M059J (cell line): ENCODE measurements around the gene FOXRED1. TPM values are rescaled to one million over a fixed set of nuclear protein-coding genes. Genes with fewer than 3 reads are reported as not detected.
A peak's percentile ranks its signal among the peaks of the same experiment; 100 is the strongest.
"Not testable (repeated sequence)": the region's sequence is repeated elsewhere in the genome, so short reads cannot be mapped to it uniquely, and the experiment has no call there.

Experiments
- DNase-seq: peaks from one replicate; pipeline ENCODE4 v3.0.0-alpha.2; 2012; ENCODE audit warnings: low read depth
- total RNA-seq: library from RNA; depleted of rRNA; stranded (reverse); fragments of >200 nt; shearing (Covaris generic); gene quantifications from 2 replicates; pipeline ENCODE4 v1.2.3, GENCODE V29; 2014

Gene FOXRED1
- total RNA-seq, 1 experiment from 2014 or later = 37.6 TPM

DNA sequence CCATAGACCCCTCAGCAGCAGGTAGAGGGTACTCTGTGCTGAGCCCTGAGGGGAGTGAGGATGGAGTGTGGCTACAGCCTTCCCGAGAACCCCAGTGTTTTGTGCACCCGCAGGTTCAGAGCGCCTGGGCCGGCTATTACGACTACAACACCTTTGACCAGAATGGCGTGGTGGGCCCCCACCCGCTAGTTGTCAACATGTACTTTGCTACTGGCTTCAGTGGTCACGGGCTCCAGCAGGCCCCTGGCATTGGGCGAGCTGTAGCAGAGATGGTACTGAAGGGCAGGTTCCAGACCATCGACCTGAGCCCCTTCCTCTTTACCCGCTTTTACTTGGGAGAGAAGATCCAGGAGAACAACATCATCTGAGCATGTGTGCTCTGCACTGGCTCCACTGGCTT, 8.4 kb downstream of the FOXRED1 start:
- DNase-seq = no peak

DNA sequence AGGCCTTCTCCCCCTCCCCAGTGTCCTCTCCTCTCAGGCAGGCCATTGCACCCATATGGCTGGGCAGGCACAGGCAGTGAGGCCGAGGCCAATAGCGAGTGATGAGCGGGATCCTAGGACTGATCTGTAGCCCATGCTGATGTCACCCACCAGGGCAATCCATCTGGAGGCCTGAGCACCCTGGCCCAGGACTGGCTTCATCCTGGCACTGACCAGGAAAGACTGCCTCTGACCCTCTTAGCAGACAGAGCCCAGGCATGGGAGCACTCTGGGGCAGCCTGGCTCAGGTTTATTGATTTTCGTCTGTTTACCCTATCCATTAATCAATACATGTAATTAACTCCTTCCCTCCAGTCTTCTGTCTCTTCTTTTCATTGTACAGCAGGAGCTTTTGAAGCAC, 8.8 kb downstream of the FOXRED1 start:
- no peak for DNase-seq

GRCh38 chr11:126279191-126279590, 10.2 kb downstream of the FOXRED1 start:
- DNase-seq = no peak

DNA sequence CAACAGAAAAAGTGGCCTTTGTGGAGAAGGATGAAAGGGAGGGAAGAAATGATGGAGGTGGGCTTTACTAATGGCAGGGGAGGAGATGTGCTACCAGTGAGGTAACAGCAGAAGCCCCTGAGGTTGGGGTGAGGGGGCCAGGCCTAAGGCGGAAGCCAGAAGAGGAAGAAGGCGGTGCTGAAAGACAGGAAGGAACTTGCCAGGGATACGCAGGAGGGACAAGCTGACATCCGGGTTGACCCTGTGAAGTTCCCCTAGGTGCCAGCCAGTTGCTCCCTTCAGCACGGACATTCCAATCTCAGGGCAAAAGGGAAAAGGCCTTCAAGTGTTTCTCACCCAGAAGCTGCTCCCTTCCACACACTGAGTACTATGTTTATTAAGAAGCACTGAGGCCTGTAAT, 11.6 kb downstream of the FOXRED1 start:
- no peak for DNase-seq

DNA sequence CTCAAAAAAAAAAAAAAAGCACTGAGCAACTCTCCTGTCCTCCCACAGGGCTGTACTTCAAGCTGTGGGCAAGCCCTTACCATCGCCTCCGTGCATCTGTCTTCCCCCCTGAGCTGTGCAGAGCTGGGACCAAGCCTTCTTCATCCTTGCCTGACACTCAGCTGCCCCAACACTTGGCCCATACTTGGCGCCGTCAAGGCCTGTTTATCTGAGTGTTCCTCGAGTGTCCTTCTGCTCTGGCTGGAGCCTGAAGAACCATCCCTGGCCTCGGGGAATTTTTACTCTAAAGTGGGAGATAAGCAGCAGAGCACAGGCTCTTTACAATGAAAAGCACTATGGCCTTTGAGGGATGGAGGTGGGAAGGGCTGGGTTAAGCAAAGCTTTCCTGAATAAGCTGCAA, 12.3 kb downstream of the FOXRED1 start:
- no peak for DNase-seq

DNA sequence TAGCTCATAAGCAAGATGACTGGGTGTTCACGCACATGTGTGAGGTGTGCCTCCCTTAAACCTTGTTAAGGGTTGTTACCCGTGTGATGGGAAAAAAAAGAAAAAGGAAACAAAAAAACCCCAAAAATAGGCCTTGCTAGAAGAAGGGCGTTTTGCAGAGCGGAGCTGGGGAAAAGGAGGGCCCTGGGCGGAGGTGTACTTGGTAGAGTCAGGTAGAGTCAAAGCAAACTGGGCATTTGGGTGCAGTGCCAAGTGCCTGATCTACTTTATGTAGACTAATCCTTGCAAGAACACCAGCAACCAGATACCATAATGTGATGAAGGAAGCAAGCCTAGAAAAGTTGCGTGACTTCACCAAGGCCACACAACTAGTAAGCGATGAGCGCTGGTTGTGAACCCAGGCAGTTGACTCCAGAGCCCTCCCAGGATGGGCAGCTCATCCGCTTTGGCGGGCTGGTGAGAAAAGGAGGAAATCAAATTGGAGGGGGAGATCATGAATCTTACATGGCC, 12.8 kb downstream of the FOXRED1 start:
- no peak for DNase-seq

GRCh38 chr11:126282361-126282735, 13.4 kb downstream of the FOXRED1 start:
- peak; percentile 32 for DNase-seq

DNA sequence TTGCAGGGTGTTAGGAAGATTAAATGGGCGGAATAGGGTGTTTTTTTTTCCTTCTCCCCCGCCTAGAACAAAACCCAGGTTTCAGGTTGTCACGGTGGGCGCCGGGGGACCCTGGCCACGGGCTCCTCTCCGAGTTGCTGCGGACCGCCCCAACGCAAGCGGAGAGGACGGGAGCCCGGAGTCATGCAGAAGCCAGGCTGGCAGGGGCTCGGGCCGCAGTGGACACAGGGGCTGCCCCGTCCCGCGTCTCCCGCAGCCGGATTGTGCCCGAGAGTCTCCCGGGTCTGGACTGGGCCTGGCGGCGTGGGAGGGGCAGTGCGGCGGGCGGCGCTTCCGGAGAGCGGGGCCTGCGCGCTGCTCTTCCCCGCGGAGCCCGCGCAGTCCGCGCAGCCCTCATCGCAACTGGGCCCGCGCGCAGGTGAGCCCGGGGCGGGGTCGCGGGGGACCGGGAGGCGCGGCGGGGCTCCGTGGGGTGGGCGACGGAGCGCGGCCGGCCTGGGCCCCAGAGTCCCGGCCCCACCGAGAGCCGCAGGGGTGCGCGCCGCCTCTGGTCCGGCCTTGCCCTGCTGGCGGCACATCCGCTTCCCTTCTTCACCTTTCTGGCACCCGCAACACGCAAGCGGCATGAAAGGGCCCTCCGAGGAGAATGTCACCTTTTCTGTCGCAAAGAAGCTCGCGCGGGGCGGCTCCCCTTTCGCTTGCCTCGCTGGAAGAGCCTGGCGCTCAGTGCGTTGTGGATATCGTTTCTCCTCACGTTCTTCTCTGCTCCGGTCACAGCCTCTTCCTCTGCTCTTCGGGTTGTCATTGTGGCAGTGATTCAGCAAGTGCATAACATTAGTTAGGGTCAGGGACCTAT, 14.0 kb downstream of the FOXRED1 start, which contains the start of gene TIRAP:
TSS of gene TIRAP (plus strand) at position 358 of the 856 bp plus-strand sequence. CDS start 7,802 bp downstream, outside the sequence.
- peak; percentile 65 for DNase-seq

GRCh38 chr11:126284829-126285228, 15.9 kb downstream of the FOXRED1 start:
- DNase-seq = peak; percentile 98

DNA sequence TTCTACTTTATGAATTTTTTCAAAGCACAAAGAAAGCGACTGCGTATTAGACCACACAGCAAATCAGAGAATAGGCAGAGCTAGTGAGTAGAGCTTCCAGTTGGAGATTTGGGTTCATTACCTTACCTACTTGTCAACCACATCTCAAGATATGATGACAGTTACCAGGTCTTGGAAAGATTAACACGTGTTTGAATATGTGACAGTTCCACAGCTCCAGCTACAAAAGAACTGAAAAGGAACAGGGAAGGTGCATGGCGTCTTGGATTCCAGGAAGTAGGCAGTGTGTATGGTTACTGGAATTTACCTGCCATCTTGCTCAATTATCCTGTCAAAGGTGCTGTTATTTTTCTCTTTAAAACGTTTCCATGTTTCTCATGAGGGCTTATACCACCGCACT, 19.3 kb downstream of the FOXRED1 start:
- DNase-seq = no peak

DNA sequence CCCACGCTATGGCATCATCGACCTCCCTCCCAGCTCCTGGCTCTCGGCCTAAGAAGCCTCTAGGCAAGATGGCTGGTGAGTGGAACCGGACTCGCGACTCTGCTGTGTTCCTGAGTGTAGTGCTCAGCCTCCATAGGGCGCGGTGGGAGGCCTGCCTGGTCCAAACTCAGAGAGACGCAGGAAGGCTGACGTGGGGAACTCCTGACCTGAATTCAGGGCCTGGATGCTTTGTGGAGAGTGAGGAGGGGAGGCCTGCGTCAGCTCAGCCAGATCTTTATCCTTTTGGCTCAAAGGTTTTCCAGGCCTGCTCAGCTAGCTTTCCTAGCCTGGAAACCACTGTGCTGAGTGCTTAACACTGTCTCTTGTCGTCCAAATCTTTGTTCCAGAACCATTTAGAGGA, 21.9 kb downstream of the FOXRED1 start:
- no peak for DNase-seq

GRCh38 chr11:126293726-126294125, 24.8 kb downstream of the FOXRED1 start:
- no peak for DNase-seq

DNA sequence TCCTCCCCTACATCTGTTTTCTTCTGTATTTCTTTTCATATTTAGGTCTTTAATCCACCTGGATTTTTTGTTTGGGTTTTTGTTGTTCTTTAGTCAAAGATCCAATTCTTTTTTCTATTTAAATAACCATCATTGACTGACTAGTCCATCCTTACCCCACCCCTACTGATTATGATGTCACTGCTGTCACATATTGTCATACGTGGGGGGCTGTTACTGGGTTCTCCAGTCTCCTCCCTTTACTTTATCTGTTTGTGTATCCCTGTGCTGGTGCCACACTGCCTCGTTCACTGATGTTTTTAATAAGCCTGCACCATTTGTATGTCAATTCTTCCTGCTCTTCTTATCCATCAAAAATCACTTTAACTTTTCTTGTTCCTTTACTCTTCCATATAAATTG, 28.1 kb downstream of the FOXRED1 start:
- DNase-seq = no peak

- DNase-seq = peak; percentile 88
Observed at GRCh38 chr11:126303623-126304456, 34.9 kb downstream of the FOXRED1 start, which contains the start of gene DCPS. Gene DCPS (plus strand): TSS chr11:126304060. CDS start chr11:126304081, 21 bp downstream.

- DNase-seq = no peak
Observed at GRCh38 chr11:126304457-126305075, 35.6 kb downstream of the FOXRED1 start.

GRCh38 chr11:126305699-126306098, 36.7 kb downstream of the FOXRED1 start:
- no peak for DNase-seq

- peak; percentile 46 for DNase-seq
Observed at GRCh38 chr11:126307706-126308105, 38.8 kb downstream of the FOXRED1 start.

GRCh38 chr11:126308271-126308671, 39.3 kb downstream of the FOXRED1 start:
- peak; percentile 44 for DNase-seq

- DNase-seq = not testable (repeated sequence)
Observed at GRCh38 chr11:126308771-126309170, 39.8 kb downstream of the FOXRED1 start.

- peak; percentile 78 for DNase-seq
Observed at GRCh38 chr11:126310200-126310991, 41.4 kb downstream of the FOXRED1 start.

GRCh38 chr11:126310992-126311310, 42.0 kb downstream of the FOXRED1 start:
- DNase-seq = no peak
